ENCODE measurements around the gene TRABD2A. TPM values are rescaled to one million over a fixed set of nuclear protein-coding genes. Genes with fewer than 3 reads are reported as not detected.

The TRABD2A gene
- total and polyA plus RNA-seq, 2 donors from 2014 or later: 2.1 to 3.4 TPM

DNA sequence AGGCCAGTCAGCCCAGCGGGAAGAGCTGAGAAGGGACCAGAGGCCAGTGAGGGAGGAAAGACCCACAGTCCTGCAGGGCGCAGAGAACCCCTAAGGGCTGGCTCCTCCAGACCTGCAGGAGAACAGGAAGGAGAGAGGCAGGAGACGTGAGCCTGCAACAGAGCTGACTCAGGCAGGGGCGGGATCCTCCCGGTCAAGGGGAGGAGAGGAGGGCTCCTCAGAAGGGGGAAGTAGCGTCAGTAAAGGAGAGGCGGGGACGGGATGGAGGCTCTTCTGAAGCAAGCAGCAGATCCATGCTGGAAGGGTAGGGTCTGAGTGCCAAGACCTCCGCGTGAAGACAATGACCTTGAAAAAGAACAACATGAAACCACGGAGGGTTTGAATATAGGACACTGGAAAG is 50.8 kb downstream of the TRABD2A start:
- no peaks in the 10 kb centered on the region for H3K36me3 ChIP-seq (ENCODE audit: control insufficient read depth in 2 of 3, insufficient read depth in 3 of 3, low read length in 3 of 3)
- H3K4me1 ChIP-seq (ENCODE audit: control insufficient read depth in 2 of 3, insufficient read depth in 2 of 3, low read depth in 1 of 3, low read length in 3 of 3): no peaks in the 10 kb centered on the region
- FAIRE-seq (no peak), DNase-seq (no peak)
- no peak overlapping the region for H3K4me3 ChIP-seq (ENCODE audit: low read length in 3 of 3)
- peaks cover 0 to 3% (median 0%) of the 10 kb centered on the region in 3 donors for H3K9me3 ChIP-seq (ENCODE audit: control insufficient read depth in 2 of 3, insufficient read depth in 1 of 3, low read length in 3 of 3)
- TF ChIP-seq, protein P1, sequence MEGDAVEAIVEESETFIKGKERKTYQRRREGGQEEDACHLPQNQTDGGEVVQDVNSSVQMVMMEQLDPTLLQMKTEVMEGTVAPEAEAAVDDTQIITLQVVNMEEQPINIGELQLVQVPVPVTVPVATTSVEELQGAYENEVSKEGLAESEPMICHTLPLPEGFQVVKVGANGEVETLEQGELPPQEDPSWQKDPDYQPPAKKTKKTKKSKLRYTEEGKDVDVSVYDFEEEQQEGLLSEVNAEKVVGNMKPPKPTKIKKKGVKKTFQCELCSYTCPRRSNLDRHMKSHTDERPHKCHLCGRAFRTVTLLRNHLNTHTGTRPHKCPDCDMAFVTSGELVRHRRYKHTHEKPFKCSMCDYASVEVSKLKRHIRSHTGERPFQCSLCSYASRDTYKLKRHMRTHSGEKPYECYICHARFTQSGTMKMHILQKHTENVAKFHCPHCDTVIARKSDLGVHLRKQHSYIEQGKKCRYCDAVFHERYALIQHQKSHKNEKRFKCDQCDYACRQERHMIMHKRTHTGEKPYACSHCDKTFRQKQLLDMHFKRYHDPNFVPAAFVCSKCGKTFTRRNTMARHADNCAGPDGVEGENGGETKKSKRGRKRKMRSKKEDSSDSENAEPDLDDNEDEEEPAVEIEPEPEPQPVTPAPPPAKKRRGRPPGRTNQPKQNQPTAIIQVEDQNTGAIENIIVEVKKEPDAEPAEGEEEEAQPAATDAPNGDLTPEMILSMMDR (IDR thresholded peaks at IDR 0.05; ENCODE audit: borderline replicate concordance, extremely low read depth, insufficient read depth): no peak
- H3K27ac ChIP-seq (ENCODE audit: low read depth in 2 of 2, low read length in 2 of 2): no peak overlapping the region
- intact Hi-C loops (cut with DNase I): no loop called here
- H3K27me3 ChIP-seq (ENCODE audit: control insufficient read depth, insufficient read depth, low read length): no peaks in the 10 kb centered on the region
- H3K9ac ChIP-seq (ENCODE audit: low read length in 3 of 3): no peak overlapping the region

DNA sequence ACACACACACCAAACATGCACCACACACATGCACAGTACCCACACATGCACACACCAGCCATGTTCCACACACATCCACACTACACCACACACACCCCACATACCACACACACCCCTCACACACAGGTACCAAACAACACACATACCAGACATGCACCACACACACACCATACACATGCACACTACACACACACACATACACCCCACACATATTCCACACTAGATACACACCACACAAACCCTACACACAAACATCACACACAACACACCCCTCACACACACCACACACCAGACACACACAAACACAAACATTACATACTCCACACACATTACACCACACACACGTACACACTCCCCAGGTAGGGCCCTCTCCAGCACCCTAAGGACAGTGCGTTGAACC is 51.2 kb downstream of the TRABD2A start:
- Histone ChIP-seq H3K27ac (ENCODE audit: low read depth in 2 of 2, low read length in 2 of 2) (no peak overlapping the region), H3K9me3 (ENCODE audit: control insufficient read depth in 2 of 3, insufficient read depth in 1 of 3, low read length in 3 of 3) (peaks cover 0 to 3% (median 0%) of the 10 kb centered on the region in 3 donors), H3K4me3 (ENCODE audit: low read length in 3 of 3) (peak overlapping the region in 1 of 3 donors; percentile 27), H3K36me3 (ENCODE audit: control insufficient read depth in 2 of 3, insufficient read depth in 3 of 3, low read length in 3 of 3) (no peaks in the 10 kb centered on the region), H3K27me3 (ENCODE audit: control insufficient read depth, insufficient read depth, low read length) (no peaks in the 10 kb centered on the region), H3K4me1 (ENCODE audit: control insufficient read depth in 2 of 3, insufficient read depth in 2 of 3, low read depth in 1 of 3, low read length in 3 of 3) (no peaks in the 10 kb centered on the region), H3K9ac (ENCODE audit: low read length in 3 of 3) (no peak overlapping the region)
- FAIRE-seq (no peak), DNase-seq (no peak)
- TF ChIP-seq, protein P1 (IDR thresholded peaks at IDR 0.05; ENCODE audit: borderline replicate concordance, extremely low read depth, insufficient read depth): no peak
- intact Hi-C loops (cut with DNase I): no loop called here

DNA sequence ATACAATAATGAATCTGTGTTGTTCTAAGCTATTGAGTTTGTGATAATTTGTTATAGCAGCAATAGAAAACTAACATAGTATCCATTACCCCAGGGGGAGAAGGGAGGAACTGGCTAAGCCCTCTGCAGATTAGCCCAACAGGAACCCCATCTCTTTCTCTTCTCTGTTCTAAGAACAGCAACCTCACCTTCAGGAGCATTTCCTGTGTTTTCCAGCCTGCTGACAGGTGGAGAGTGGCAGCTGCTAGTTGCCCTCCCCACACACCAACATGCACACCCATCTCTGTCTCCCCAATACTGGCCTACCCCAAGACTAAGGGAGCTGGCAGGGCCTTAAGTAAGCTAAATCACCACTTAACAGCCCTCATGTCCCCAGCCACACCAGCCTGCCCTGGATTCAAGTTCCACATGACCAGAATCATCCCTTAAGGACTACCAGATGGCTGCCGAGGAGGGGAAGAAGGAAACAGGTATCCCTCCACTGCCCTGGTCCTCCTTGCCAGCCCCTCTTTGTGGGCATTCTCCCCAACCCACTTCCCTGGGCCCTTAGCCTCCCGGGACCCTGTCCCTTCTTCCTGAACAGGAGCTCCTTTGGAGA is 52.8 kb downstream of the TRABD2A start:
- H3K4me1 ChIP-seq (ENCODE audit: control insufficient read depth in 2 of 3, insufficient read depth in 2 of 3, low read depth in 1 of 3, low read length in 3 of 3): no peaks in the 10 kb centered on the region
- H3K36me3 ChIP-seq (ENCODE audit: control insufficient read depth in 2 of 3, insufficient read depth in 3 of 3, low read length in 3 of 3): no peaks in the 10 kb centered on the region
- DNase-seq (no peak), FAIRE-seq (no peak)
- H3K4me3 ChIP-seq (ENCODE audit: low read length in 3 of 3): no peak overlapping the region
- H3K9me3 ChIP-seq (ENCODE audit: control insufficient read depth in 2 of 3, insufficient read depth in 1 of 3, low read length in 3 of 3): peaks cover 0 to 3% (median 0%) of the 10 kb centered on the region in 3 donors
- intact Hi-C loops (cut with DNase I): no loop called here
- no peak overlapping the region for H3K27ac ChIP-seq (ENCODE audit: low read depth in 2 of 2, low read length in 2 of 2)
- TF ChIP-seq, protein P1 (IDR thresholded peaks at IDR 0.05; ENCODE audit: borderline replicate concordance, extremely low read depth, insufficient read depth): no peak
- no peak overlapping the region for H3K9ac ChIP-seq (ENCODE audit: low read length in 3 of 3)
- no peaks in the 10 kb centered on the region for H3K27me3 ChIP-seq (ENCODE audit: control insufficient read depth, insufficient read depth, low read length)

DNA sequence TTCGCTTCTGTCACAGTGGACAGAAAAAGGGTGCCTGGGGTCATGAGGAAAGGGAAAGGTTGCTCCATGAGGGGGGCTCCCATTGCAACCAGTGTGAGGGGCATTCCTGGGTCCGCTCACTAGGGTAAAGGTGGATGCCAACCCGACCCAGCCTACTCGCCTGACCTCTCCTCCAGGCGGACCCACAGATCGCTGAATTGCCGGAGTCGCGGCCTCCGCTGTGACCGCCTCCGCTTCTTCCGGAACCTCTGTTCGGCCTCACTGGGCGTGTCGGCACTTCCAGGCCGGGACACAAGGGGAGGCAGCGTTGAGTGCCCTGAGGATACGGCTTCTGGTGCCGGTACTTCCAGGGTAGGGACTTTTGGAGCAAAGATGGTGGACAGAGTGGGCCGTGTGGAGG is 57.1 kb downstream of the TRABD2A start:
- H3K9ac ChIP-seq (ENCODE audit: low read length in 3 of 3): no peak overlapping the region
- no peak overlapping the region for H3K27ac ChIP-seq (ENCODE audit: low read depth in 2 of 2, low read length in 2 of 2)
- no peaks in the 10 kb centered on the region for H3K27me3 ChIP-seq (ENCODE audit: control insufficient read depth, insufficient read depth, low read length)
- no peak overlapping the region for H3K4me3 ChIP-seq (ENCODE audit: low read length in 3 of 3)
- H3K36me3 ChIP-seq (ENCODE audit: control insufficient read depth in 2 of 3, insufficient read depth in 3 of 3, low read length in 3 of 3): no peaks in the 10 kb centered on the region
- no peaks in the 10 kb centered on the region for H3K9me3 ChIP-seq (ENCODE audit: control insufficient read depth in 2 of 3, insufficient read depth in 1 of 3, low read length in 3 of 3)
- TF ChIP-seq, protein P1 (IDR thresholded peaks at IDR 0.05; ENCODE audit: borderline replicate concordance, extremely low read depth, insufficient read depth): no peak
- no peaks in the 10 kb centered on the region for H3K4me1 ChIP-seq (ENCODE audit: control insufficient read depth in 2 of 3, insufficient read depth in 2 of 3, low read depth in 1 of 3, low read length in 3 of 3)
- FAIRE-seq: no peak
- intact Hi-C loops (cut with DNase I): no loop called here
- no peak for DNase-seq

Data from kidney (tissue), 14 donors.